ENCODE measurements around the gene ATG16L2. TPM values are rescaled to one million over a fixed set of nuclear protein-coding genes. Genes with fewer than 3 reads are reported as not detected.
"Not testable (repeated sequence)": the region's sequence is repeated elsewhere in the genome, so short reads cannot be mapped to it uniquely, and the experiment has no call there.

Gene ATG16L2
- polyA plus RNA-seq, 1 donor (not counting 4 experiments of a cell fraction or from before 2014, with no cell fraction given), result 9.9 TPM

DNA sequence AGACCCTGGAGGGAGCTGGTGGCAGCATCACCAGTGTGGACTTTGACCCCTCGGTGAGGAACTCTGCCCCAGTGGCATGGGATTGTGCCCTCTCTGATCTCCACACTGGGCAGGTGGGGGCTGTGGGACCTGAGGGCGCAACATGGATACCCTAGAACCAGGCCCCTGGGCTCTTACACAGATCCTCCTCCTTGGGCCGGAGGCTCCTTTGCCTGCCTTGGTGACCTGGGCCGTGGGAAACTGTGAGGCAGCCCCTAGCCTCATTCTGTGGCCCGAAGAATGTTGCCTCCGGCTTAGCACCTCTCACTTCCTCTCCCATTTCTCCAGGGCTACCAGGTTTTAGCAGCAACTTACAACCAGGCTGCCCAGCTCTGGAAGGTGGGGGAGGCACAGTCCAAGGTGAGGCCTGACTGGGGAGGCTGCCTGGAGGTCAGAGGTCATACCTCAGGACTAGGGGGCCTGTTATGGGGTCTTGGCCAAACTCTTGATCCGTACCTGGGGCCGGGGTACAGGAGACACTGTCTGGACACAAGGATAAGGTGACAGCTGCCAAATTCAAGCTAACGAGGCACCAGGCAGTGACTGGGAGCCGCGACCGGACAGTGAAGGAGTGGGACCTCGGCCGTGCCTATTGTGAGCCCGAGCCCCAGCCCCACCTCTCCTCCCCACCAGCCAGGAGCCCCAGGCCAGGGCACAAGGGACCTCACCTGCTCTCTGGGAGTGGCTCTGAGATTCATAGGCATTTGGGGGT is 12.2 kb downstream of the ATG16L2 start:
- no peaks in the 10 kb centered on the region for H3K27me3 ChIP-seq (ENCODE audit: control insufficient read depth, extremely low read depth, insufficient read depth, low read length)
- H3K9ac ChIP-seq (ENCODE audit: control insufficient read depth, extremely low read depth, insufficient read depth, low read length), result no peak overlapping the region
- no peak overlapping the region for H2AFZ ChIP-seq (ENCODE audit: control insufficient read depth, low read length)
- FAIRE-seq, result no peak
- TF ChIP-seq, protein P1, sequence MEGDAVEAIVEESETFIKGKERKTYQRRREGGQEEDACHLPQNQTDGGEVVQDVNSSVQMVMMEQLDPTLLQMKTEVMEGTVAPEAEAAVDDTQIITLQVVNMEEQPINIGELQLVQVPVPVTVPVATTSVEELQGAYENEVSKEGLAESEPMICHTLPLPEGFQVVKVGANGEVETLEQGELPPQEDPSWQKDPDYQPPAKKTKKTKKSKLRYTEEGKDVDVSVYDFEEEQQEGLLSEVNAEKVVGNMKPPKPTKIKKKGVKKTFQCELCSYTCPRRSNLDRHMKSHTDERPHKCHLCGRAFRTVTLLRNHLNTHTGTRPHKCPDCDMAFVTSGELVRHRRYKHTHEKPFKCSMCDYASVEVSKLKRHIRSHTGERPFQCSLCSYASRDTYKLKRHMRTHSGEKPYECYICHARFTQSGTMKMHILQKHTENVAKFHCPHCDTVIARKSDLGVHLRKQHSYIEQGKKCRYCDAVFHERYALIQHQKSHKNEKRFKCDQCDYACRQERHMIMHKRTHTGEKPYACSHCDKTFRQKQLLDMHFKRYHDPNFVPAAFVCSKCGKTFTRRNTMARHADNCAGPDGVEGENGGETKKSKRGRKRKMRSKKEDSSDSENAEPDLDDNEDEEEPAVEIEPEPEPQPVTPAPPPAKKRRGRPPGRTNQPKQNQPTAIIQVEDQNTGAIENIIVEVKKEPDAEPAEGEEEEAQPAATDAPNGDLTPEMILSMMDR (optimal IDR thresholded peaks at IDR 0.05 in 1 of 3, IDR thresholded peaks at IDR 0.05 in 1 of 3, conservative IDR thresholded peaks at IDR 0.05 in 1 of 3; ENCODE audit: extremely low read depth in 1 of 3, insufficient read depth in 2 of 3, low read length in 3 of 3), result no peak
- no peak for TF ChIP-seq EZH2 (IDR thresholded peaks at IDR 0.05; ENCODE audit: low read length)
- no peak for DNase-seq (ENCODE audit: low read depth, low spot score)
- H3K4me3 ChIP-seq (ENCODE audit: control insufficient read depth in 2 of 3, extremely low read depth in 1 of 3, insufficient read depth in 2 of 3, low read depth in 1 of 3, low read length in 3 of 3), result no peak overlapping the region
- H3K27ac ChIP-seq (ENCODE audit: control insufficient read depth, insufficient read depth, low read length), result no peak overlapping the region
- no peaks in the 10 kb centered on the region for H3K9me3 ChIP-seq (ENCODE audit: control insufficient read depth, low read depth, low read length)
- dilution Hi-C loops (cut with MboI; ENCODE audit: extremely low pct_ligation_motif_present, low sequenced_read_pairs), result no loop called here
- H3K36me3 ChIP-seq (ENCODE audit: control insufficient read depth in 2 of 2, extremely low read depth in 1 of 2, insufficient read depth in 2 of 2, low read length in 2 of 2), result peaks cover 2 to 8% of the 10 kb centered on the region in 2 experiments
- H3K79me2 ChIP-seq (ENCODE audit: control insufficient read depth, insufficient read depth, low read length), result no peaks in the 10 kb centered on the region
- H4K20me1 ChIP-seq (ENCODE audit: control insufficient read depth, extremely low read depth, insufficient read depth, low read length), result no peaks in the 10 kb centered on the region
- peaks cover 10% of the 10 kb centered on the region for H3K4me1 ChIP-seq (ENCODE audit: control insufficient read depth, extremely low read depth, insufficient read depth, low read length)
- no peak overlapping the region for H3K4me2 ChIP-seq (ENCODE audit: control insufficient read depth, extremely low read depth, insufficient read depth, low read depth, low read length)
- no peaks in the 10 kb centered on the region for H3K9me1 ChIP-seq (ENCODE audit: control insufficient read depth, extremely low read depth, insufficient read depth, low read length)

DNA sequence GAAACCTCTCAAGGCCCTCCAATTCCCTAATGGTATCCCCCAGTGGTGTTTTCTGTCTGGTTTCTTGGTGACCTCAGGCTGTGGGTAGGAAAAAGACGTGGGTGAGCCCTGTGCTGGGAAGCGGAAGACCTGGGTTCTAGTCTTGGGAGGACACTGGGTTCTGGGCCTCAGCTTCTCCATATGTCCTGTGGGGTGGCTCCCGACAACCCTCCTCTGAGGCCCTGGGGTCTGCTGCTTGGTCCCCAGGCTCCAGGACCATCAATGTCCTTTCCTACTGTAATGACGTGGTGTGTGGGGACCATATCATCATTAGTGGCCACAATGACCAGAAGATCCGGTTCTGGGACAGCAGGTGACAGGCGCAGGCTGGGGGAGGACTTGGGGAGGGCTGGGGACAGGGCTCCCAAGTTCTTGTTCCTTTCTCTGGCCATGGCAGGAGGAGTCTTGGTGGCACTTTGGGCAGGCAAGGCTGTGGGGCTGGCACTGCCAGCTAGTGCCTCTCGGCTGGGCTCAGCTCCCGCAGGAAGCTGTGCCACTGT is 12.8 kb downstream of the ATG16L2 start:
- Histone ChIP-seq H3K4me2 (ENCODE audit: control insufficient read depth, extremely low read depth, insufficient read depth, low read depth, low read length) (no peak overlapping the region), H3K27me3 (ENCODE audit: control insufficient read depth, extremely low read depth, insufficient read depth, low read length) (no peaks in the 10 kb centered on the region), H2AFZ (ENCODE audit: control insufficient read depth, low read length) (no peak overlapping the region), H3K9me3 (ENCODE audit: control insufficient read depth, low read depth, low read length) (no peaks in the 10 kb centered on the region), H3K79me2 (ENCODE audit: control insufficient read depth, insufficient read depth, low read length) (no peaks in the 10 kb centered on the region), H3K36me3 (ENCODE audit: control insufficient read depth in 2 of 2, extremely low read depth in 1 of 2, insufficient read depth in 2 of 2, low read length in 2 of 2) (peaks cover 2 to 8% of the 10 kb centered on the region in 2 experiments), H3K4me1 (ENCODE audit: control insufficient read depth, extremely low read depth, insufficient read depth, low read length) (peaks cover 11% of the 10 kb centered on the region), H3K9ac (ENCODE audit: control insufficient read depth, extremely low read depth, insufficient read depth, low read length) (no peak overlapping the region), H3K4me3 (ENCODE audit: control insufficient read depth in 2 of 3, extremely low read depth in 1 of 3, insufficient read depth in 2 of 3, low read depth in 1 of 3, low read length in 3 of 3) (no peak overlapping the region), H3K27ac (ENCODE audit: control insufficient read depth, insufficient read depth, low read length) (no peak overlapping the region), H3K9me1 (ENCODE audit: control insufficient read depth, extremely low read depth, insufficient read depth, low read length) (no peaks in the 10 kb centered on the region), H4K20me1 (ENCODE audit: control insufficient read depth, extremely low read depth, insufficient read depth, low read length) (no peaks in the 10 kb centered on the region)
- dilution Hi-C loops (cut with MboI; ENCODE audit: extremely low pct_ligation_motif_present, low sequenced_read_pairs), result no loop called here
- no peak for TF ChIP-seq EZH2 (IDR thresholded peaks at IDR 0.05; ENCODE audit: low read length)
- TF ChIP-seq, protein P1 (optimal IDR thresholded peaks at IDR 0.05 in 1 of 3, IDR thresholded peaks at IDR 0.05 in 1 of 3, conservative IDR thresholded peaks at IDR 0.05 in 1 of 3; ENCODE audit: extremely low read depth in 1 of 3, insufficient read depth in 2 of 3, low read length in 3 of 3), result no peak
- no peak for DNase-seq (ENCODE audit: low read depth, low spot score)
- no peak for FAIRE-seq

DNA sequence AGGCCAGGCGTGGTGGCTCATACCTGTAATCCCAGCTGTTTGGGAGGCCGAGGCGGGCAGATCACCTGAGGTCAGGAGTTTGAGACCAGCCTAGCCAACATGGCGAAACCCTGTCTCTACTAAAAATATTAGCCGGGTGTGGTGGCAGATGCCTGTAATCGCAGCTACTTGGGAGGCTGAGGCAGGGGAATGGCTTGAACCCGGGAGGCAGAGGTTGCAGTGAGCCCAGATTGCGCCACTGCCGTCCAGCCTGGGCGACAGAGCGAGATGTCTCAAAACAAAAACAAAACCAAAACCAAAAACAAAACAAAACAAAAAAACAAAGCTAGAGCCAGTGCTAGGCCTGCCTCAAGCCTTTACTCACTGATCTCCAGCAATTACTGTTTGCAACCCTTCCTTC is 13.4 kb downstream of the ATG16L2 start:
- H3K9me3 ChIP-seq (ENCODE audit: control insufficient read depth, low read depth, low read length); H3K36me3 ChIP-seq (ENCODE audit: control insufficient read depth in 2 of 2, extremely low read depth in 1 of 2, insufficient read depth in 2 of 2, low read length in 2 of 2); H4K20me1 ChIP-seq (ENCODE audit: control insufficient read depth, extremely low read depth, insufficient read depth, low read length); dilution Hi-C loops (cut with MboI; ENCODE audit: extremely low pct_ligation_motif_present, low sequenced_read_pairs); H3K27me3 ChIP-seq (ENCODE audit: control insufficient read depth, extremely low read depth, insufficient read depth, low read length); FAIRE-seq; H3K4me3 ChIP-seq (ENCODE audit: control insufficient read depth in 2 of 3, extremely low read depth in 1 of 3, insufficient read depth in 2 of 3, low read depth in 1 of 3, low read length in 3 of 3); H3K4me2 ChIP-seq (ENCODE audit: control insufficient read depth, extremely low read depth, insufficient read depth, low read depth, low read length); H3K9ac ChIP-seq (ENCODE audit: control insufficient read depth, extremely low read depth, insufficient read depth, low read length); H3K79me2 ChIP-seq (ENCODE audit: control insufficient read depth, insufficient read depth, low read length); H3K9me1 ChIP-seq (ENCODE audit: control insufficient read depth, extremely low read depth, insufficient read depth, low read length); H2AFZ ChIP-seq (ENCODE audit: control insufficient read depth, low read length); H3K27ac ChIP-seq (ENCODE audit: control insufficient read depth, insufficient read depth, low read length); DNase-seq (ENCODE audit: low read depth, low spot score): not testable (repeated sequence)
- H3K4me1 ChIP-seq (ENCODE audit: control insufficient read depth, extremely low read depth, insufficient read depth, low read length), result peaks cover 14% of the 10 kb centered on the region

Measured in keratinocyte (primary cell).